Astrocyte (in vitro differentiated cells and primary cell): ENCODE results near the gene TLR1.
"Not testable (repeated sequence)": the region's sequence is repeated elsewhere in the genome, so short reads cannot be mapped to it uniquely, and the experiment has no call there.

ENCODE experiments used
- EZH2 ChIP-seq: IDR thresholded peaks from 2 replicates; pipeline ENCODE4 v1.6.1; 2012; ENCODE audit warnings: mild to moderate bottlenecking, low read length, inconsistent platforms; ENCODE audit not compliant: insufficient read depth
- TF ChIP-seq, protein P1 (sequence below): IDR thresholded peaks from 2 replicates; pipeline ENCODE4 v1.5.1; 2011; ENCODE audit warnings: low read depth, mild to moderate bottlenecking, inconsistent platforms, low read length, moderate library complexity; ENCODE audit not compliant: insufficient read depth

DNA sequence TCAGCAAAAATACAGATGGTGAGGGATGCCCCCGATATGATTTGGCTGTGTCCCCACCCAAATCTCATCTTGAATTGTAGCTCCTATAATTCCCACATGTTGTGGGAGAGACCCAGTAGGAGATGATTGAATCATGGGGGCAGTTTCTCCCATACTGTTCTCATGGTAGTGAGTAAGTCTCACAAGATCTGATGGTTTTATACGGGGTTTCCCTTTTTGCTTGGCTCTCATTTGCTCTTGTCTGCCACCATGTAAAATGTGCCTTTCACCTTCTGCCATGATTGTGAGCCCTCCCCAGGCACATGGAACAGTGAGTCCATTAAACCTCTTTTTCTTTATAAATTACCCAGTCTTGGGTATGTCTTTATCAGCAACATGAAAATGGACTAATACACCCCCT lies 37.7 kb downstream of the TLR1 start:
- TF ChIP-seq, protein P1, sequence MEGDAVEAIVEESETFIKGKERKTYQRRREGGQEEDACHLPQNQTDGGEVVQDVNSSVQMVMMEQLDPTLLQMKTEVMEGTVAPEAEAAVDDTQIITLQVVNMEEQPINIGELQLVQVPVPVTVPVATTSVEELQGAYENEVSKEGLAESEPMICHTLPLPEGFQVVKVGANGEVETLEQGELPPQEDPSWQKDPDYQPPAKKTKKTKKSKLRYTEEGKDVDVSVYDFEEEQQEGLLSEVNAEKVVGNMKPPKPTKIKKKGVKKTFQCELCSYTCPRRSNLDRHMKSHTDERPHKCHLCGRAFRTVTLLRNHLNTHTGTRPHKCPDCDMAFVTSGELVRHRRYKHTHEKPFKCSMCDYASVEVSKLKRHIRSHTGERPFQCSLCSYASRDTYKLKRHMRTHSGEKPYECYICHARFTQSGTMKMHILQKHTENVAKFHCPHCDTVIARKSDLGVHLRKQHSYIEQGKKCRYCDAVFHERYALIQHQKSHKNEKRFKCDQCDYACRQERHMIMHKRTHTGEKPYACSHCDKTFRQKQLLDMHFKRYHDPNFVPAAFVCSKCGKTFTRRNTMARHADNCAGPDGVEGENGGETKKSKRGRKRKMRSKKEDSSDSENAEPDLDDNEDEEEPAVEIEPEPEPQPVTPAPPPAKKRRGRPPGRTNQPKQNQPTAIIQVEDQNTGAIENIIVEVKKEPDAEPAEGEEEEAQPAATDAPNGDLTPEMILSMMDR: not testable (repeated sequence)
- not testable (repeated sequence) for TF ChIP-seq EZH2
